ENCODE data around the gene GALNT2.

- TF ChIP-seq, protein P1, sequence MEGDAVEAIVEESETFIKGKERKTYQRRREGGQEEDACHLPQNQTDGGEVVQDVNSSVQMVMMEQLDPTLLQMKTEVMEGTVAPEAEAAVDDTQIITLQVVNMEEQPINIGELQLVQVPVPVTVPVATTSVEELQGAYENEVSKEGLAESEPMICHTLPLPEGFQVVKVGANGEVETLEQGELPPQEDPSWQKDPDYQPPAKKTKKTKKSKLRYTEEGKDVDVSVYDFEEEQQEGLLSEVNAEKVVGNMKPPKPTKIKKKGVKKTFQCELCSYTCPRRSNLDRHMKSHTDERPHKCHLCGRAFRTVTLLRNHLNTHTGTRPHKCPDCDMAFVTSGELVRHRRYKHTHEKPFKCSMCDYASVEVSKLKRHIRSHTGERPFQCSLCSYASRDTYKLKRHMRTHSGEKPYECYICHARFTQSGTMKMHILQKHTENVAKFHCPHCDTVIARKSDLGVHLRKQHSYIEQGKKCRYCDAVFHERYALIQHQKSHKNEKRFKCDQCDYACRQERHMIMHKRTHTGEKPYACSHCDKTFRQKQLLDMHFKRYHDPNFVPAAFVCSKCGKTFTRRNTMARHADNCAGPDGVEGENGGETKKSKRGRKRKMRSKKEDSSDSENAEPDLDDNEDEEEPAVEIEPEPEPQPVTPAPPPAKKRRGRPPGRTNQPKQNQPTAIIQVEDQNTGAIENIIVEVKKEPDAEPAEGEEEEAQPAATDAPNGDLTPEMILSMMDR (IDR thresholded peaks at IDR 0.05; ENCODE audit: poor library complexity), result no peak
- TF ChIP-seq EZH2 (IDR thresholded peaks at IDR 0.05; ENCODE audit: borderline replicate concordance), result no peak
Observed at GRCh38 chr1:230224101-230224960, 157.3 kb downstream of the GALNT2 start.
